ENCODE measurements around the gene FRMD3.

- TF ChIP-seq CTCF (IDR thresholded peaks at IDR 0.05) (no peak), POLR2A (IDR thresholded peaks at IDR 0.05) (no peak)
These were observed 117.7 kb downstream of the FRMD3 start for GRCh38 chr9:83420486-83420885.
